Measurements from ENCODE around the gene TSHR. TPM values are rescaled to one million over a fixed set of nuclear protein-coding genes. Genes with fewer than 3 reads are reported as not detected.

TSHR gene
- total and polyA plus RNA-seq, 11 donors: not detected

DNA sequence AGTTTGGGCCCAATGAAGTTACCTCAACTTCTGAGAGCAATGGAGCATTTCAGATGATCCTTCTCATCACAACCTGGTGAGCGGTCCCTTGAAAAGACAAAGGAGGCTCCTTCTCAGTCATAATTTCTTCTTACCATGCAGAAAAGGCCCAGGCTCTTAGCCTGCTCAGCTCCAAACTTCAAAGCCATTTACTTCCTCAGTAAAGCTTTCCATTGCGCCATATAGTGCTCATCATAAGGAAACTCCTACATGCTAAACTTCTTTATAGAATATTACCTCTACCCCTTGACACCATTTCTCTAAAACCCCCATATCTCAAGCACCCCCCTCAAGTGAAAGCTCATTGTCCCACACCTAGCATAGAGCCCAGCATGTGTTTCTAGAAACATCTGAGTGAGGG, 138.2 kb downstream of the TSHR start:
- Histone ChIP-seq H3K27me3 (no peaks in the 10 kb centered on the region), H3K27ac (no peak overlapping the region), H3K9me3 (no peaks in the 10 kb centered on the region), H3K4me3 (no peak overlapping the region), H3K36me3 (no peaks in the 10 kb centered on the region), H3K4me1 (no peaks in the 10 kb centered on the region)
- no peak for TF ChIP-seq POLR2A (IDR thresholded peaks at IDR 0.05)
- TF ChIP-seq, protein P1, sequence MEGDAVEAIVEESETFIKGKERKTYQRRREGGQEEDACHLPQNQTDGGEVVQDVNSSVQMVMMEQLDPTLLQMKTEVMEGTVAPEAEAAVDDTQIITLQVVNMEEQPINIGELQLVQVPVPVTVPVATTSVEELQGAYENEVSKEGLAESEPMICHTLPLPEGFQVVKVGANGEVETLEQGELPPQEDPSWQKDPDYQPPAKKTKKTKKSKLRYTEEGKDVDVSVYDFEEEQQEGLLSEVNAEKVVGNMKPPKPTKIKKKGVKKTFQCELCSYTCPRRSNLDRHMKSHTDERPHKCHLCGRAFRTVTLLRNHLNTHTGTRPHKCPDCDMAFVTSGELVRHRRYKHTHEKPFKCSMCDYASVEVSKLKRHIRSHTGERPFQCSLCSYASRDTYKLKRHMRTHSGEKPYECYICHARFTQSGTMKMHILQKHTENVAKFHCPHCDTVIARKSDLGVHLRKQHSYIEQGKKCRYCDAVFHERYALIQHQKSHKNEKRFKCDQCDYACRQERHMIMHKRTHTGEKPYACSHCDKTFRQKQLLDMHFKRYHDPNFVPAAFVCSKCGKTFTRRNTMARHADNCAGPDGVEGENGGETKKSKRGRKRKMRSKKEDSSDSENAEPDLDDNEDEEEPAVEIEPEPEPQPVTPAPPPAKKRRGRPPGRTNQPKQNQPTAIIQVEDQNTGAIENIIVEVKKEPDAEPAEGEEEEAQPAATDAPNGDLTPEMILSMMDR (IDR thresholded peaks at IDR 0.05): no peak
- no peak for ATAC-seq
- no peak for DNase-seq
- intact Hi-C loops (cut with DNase I): no loop called here
- 94 to 98% (median 96%) methylated on average over 2 of the region's 2 CpGs for WGBS, 4 donors

GRCh38 chr14:81095539-81095938, 140.1 kb downstream of the TSHR start:
- Histone ChIP-seq H3K27ac (no peak overlapping the region), H3K4me3 (no peak overlapping the region), H3K36me3 (no peaks in the 10 kb centered on the region), H3K4me1 (no peaks in the 10 kb centered on the region), H3K9me3 (no peaks in the 10 kb centered on the region), H3K27me3 (no peaks in the 10 kb centered on the region)
- no peak for DNase-seq
- no peak for TF ChIP-seq POLR2A (IDR thresholded peaks at IDR 0.05)
- TF ChIP-seq, protein P1 (IDR thresholded peaks at IDR 0.05): no peak
- no peak for ATAC-seq
- intact Hi-C loops (cut with DNase I): no loop called here
- 91 to 96% (median 92%) methylated on average over 2 of the region's 2 CpGs for WGBS, 4 donors

GRCh38 chr14:81096656-81097055, 141.2 kb downstream of the TSHR start:
- no peak overlapping the region for H3K4me3 ChIP-seq
- no peaks in the 10 kb centered on the region for H3K9me3 ChIP-seq
- no peak for DNase-seq
- H3K36me3 ChIP-seq: no peaks in the 10 kb centered on the region
- TF ChIP-seq POLR2A (IDR thresholded peaks at IDR 0.05): no peak
- intact Hi-C loops (cut with DNase I): no loop called here
- WGBS, 4 donors: 64 to 79% (median 74%) methylated on average over 3 of the region's 3 CpGs
- no peak overlapping the region for H3K27ac ChIP-seq
- no peaks in the 10 kb centered on the region for H3K27me3 ChIP-seq
- no peak for ATAC-seq
- H3K4me1 ChIP-seq: no peaks in the 10 kb centered on the region

- Histone ChIP-seq H3K4me3 (no peak overlapping the region), H3K27me3 (no peaks in the 10 kb centered on the region), H3K36me3 (no peaks in the 10 kb centered on the region), H3K27ac (no peak overlapping the region), H3K9me3 (no peaks in the 10 kb centered on the region), H3K4me1 (no peaks in the 10 kb centered on the region)
- WGBS, 4 donors: 89 to 92% (median 91%) methylated on average over 3 of the region's 3 CpGs
- DNase-seq: no peak
- TF ChIP-seq POLR2A (IDR thresholded peaks at IDR 0.05): no peak
- TF ChIP-seq, protein P1 (IDR thresholded peaks at IDR 0.05): no peak
- no peak for ATAC-seq
- intact Hi-C loops (cut with DNase I): no loop called here
These were observed 146.8 kb downstream of the TSHR start for GRCh38 chr14:81102217-81102616.

DNA sequence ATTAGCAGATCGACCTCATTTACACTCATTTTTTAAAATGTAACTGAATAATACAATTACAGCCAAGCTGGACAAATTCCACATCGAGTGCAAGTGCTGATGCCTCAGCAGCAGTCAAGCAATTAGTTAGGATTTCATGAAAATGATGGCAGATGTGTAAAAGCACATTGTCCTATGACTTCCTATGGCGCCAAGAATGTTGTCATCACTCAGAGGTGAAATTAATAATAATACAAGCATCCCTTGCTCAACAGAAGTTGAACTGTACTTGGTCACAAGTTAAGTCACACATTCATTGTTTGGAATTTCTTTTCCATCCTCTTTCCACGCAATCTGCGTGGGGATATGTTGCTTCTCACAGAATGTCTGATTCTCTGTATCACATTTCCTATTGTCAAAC, 148.0 kb downstream of the TSHR start:
- 73 to 82% (median 78%) methylated on average over 5 of the region's 5 CpGs for WGBS, 4 donors
- no peaks in the 10 kb centered on the region for H3K4me1 ChIP-seq
- DNase-seq: no peak
- TF ChIP-seq POLR2A (IDR thresholded peaks at IDR 0.05): no peak
- TF ChIP-seq, protein P1 (IDR thresholded peaks at IDR 0.05): no peak
- no peaks in the 10 kb centered on the region for H3K27me3 ChIP-seq
- no peaks in the 10 kb centered on the region for H3K9me3 ChIP-seq
- intact Hi-C loops (cut with DNase I): no loop called here
- H3K27ac ChIP-seq: no peak overlapping the region
- no peak for ATAC-seq
- no peak overlapping the region for H3K4me3 ChIP-seq
- no peaks in the 10 kb centered on the region for H3K36me3 ChIP-seq

Data from heart left ventricle (tissue), 16 donors.